HTERT RPE-1 (cell line): ENCODE results near the gene ZNF350.
"Not testable (repeated sequence)": the region's sequence is repeated elsewhere in the genome, so short reads cannot be mapped to it uniquely, and the experiment has no call there.

Experiments
- in situ Hi-C: fragments of 300-500 bp; cut with MboI; formaldehyde crosslinking; loops from 4 replicates; pipeline ENCODE4 v1.14.3; 2020; ENCODE audit warnings: low sequenced_read_pairs

Gene ZNF350

GRCh38 chr19:51975787-51976186 is 10.9 kb downstream of the ZNF350 start:
- in situ Hi-C loops = not testable (repeated sequence)

GRCh38 chr19:51971624-51972023 is 15.0 kb downstream of the ZNF350 start:
- in situ Hi-C loops = no loop called here

- in situ Hi-C loops = no loop called here
Observed at GRCh38 chr19:51970718-51971117, 15.9 kb downstream of the ZNF350 start.

- in situ Hi-C loops = no loop called here
Observed at GRCh38 chr19:51965583-51965982, 21.1 kb downstream of the ZNF350 start.

- in situ Hi-C loops = not testable (repeated sequence)
Observed at GRCh38 chr19:51960621-51961233, 25.9 kb downstream of the ZNF350 start.

GRCh38 chr19:51959791-51960190 is 26.8 kb downstream of the ZNF350 start:
- in situ Hi-C loops = no loop called here

GRCh38 chr19:51957846-51958245 is 28.8 kb downstream of the ZNF350 start:
- in situ Hi-C loops = not testable (repeated sequence)

- in situ Hi-C loops = no loop called here
Observed at GRCh38 chr19:51948975-51949374, 37.7 kb downstream of the ZNF350 start.

- in situ Hi-C loops = no loop called here
Observed at GRCh38 chr19:51946602-51947001, 40.0 kb downstream of the ZNF350 start.

- in situ Hi-C loops = no loop called here
Observed at GRCh38 chr19:51944798-51945552, 41.7 kb downstream of the ZNF350 start.

- in situ Hi-C loops = no loop called here
Observed at GRCh38 chr19:51938936-51939335, 47.7 kb downstream of the ZNF350 start.

GRCh38 chr19:51931921-51932320 is 54.7 kb downstream of the ZNF350 start:
- in situ Hi-C loops = no loop called here

GRCh38 chr19:51927859-51928258 is 58.8 kb downstream of the ZNF350 start:
- in situ Hi-C loops = no loop called here

GRCh38 chr19:51926784-51927741 is 59.6 kb downstream of the ZNF350 start, which contains the start of gene ZNF613:
TSS of gene ZNF613 (plus strand) at chr19:51927472. CDS start at chr19:51936221, 8,749 bp downstream.
- in situ Hi-C loops = no loop called here

GRCh38 chr19:51926426-51926783 is 60.2 kb downstream of the ZNF350 start:
- in situ Hi-C loops = no loop called here

GRCh38 chr19:51921949-51922348 is 64.7 kb downstream of the ZNF350 start:
- in situ Hi-C loops = no loop called here

- in situ Hi-C loops = no loop called here
Observed at GRCh38 chr19:51919606-51920005, 67.0 kb downstream of the ZNF350 start.

- in situ Hi-C loops = no loop called here
Observed at GRCh38 chr19:51916167-51916566, 70.5 kb downstream of the ZNF350 start.

- in situ Hi-C loops = no loop called here
Observed at GRCh38 chr19:51915324-51915867, 71.2 kb downstream of the ZNF350 start.
